Adrenal gland (tissue), 5 donors: ENCODE results near the gene PRKN.

Experiments used
- POLR2A ChIP-seq, 2 donors: fragments of 450-650 bp; IDR thresholded peaks; one replicate each; pipeline ENCODE4 v1.6.1; 2017; ENCODE audit warnings: antibody characterized with exemption in 2 of 2, mild to moderate bottlenecking in 2 of 2, moderate library complexity in 1 of 2
- TF ChIP-seq, protein P1 (sequence below), 6 experiments: fragments of 450-650 bp in 4 of 6; fragments of 200-600 bp in 2 of 6; sonication (generic) in 1 of 6; IDR thresholded peaks; 1 replicate in 5 of 6; 2 replicates in 1 of 6; pipeline versions ENCODE4 v1.5.1 to v1.8.0; 2016 to 2021; ENCODE audit warnings: antibody characterized with exemption in 6 of 6, mild to moderate bottlenecking in 2 of 6, moderate library complexity in 1 of 6
- donor health status: DM: no; HTN: no; CAD: no.

DNA sequence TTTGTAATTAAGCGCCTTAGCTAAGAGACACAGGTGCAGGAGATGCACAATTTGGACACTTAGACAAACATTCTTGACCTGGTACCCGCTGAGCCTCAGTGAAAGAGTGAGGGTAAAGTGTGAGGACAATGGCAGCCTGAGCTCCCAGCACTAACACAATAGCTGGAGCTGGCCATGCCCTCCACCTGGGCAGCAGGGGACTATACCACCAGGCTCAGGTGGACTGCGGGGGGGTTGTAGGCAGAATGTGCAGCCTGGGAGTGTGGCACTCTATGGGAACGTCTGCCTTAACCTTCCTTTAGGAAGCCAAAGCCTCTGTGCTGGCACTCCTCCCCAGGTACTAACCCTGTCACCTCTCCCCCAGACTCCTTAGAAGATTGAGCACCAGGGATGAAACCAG, 23.6 kb downstream of the PRKN start:
- TF ChIP-seq, protein P1, sequence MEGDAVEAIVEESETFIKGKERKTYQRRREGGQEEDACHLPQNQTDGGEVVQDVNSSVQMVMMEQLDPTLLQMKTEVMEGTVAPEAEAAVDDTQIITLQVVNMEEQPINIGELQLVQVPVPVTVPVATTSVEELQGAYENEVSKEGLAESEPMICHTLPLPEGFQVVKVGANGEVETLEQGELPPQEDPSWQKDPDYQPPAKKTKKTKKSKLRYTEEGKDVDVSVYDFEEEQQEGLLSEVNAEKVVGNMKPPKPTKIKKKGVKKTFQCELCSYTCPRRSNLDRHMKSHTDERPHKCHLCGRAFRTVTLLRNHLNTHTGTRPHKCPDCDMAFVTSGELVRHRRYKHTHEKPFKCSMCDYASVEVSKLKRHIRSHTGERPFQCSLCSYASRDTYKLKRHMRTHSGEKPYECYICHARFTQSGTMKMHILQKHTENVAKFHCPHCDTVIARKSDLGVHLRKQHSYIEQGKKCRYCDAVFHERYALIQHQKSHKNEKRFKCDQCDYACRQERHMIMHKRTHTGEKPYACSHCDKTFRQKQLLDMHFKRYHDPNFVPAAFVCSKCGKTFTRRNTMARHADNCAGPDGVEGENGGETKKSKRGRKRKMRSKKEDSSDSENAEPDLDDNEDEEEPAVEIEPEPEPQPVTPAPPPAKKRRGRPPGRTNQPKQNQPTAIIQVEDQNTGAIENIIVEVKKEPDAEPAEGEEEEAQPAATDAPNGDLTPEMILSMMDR (IDR thresholded peaks at IDR 0.05): no peak
- no peak for TF ChIP-seq POLR2A (IDR thresholded peaks at IDR 0.05)
